ENCODE results near the gene DNAJA3.

DNAJA3 gene

DNA sequence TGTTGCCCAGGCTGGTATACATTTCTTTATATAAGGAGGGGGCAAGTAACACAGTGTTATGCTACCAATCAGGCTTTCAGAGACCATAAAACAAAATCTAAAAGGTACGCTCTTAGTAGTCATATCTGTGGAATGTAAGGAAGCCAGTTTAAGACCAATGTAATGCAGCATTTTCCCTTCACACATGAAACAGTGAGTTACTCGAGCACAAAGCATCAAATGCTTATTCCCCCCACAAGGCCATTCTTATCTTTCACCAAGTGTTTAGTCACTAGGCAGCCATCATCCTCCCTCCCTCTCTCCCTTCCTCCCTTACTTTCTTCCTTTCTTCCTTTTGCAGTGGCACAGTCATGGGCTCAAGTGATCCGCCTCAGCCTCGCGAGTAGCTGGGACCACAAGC, 63.4 kb downstream of the DNAJA3 start:
- Histone ChIP-seq H3K27me3 (ENCODE audit: low read length) (no peaks in the 10 kb centered on the region), H3K4me2 (ENCODE audit: low read depth, low read length, poor library complexity, severe bottlenecking) (no peak overlapping the region), H4K20me1 (ENCODE audit: low read depth, low read length) (peaks cover 5% of the 10 kb centered on the region; the same call in 1 of the 2 replicates), H3K4me3 (ENCODE audit: insufficient read depth, low read length, poor library complexity, severe bottlenecking) (no peak overlapping the region), H2AFZ (ENCODE audit: low read depth, low read length, severe bottlenecking) (no peak overlapping the region), H3K79me2 (ENCODE audit: insufficient read depth, low read length) (peaks cover 39% of the 10 kb centered on the region), H3K9me3 (ENCODE audit: insufficient read depth, low read length) (no peaks in the 10 kb centered on the region), H3K27ac (ENCODE audit: low read depth, low read length) (no peak overlapping the region), H3K9me2 (replicated peaks; ENCODE audit: insufficient read depth, low read length) (no peaks in the 10 kb centered on the region), H3K36me3 (ENCODE audit: low read length) (no peaks in the 10 kb centered on the region), H3K9ac (ENCODE audit: low read length) (no peak overlapping the region), H3F3A (ENCODE audit: insufficient read depth) (no peaks in the 10 kb centered on the region)
- TF ChIP-seq, protein P1, sequence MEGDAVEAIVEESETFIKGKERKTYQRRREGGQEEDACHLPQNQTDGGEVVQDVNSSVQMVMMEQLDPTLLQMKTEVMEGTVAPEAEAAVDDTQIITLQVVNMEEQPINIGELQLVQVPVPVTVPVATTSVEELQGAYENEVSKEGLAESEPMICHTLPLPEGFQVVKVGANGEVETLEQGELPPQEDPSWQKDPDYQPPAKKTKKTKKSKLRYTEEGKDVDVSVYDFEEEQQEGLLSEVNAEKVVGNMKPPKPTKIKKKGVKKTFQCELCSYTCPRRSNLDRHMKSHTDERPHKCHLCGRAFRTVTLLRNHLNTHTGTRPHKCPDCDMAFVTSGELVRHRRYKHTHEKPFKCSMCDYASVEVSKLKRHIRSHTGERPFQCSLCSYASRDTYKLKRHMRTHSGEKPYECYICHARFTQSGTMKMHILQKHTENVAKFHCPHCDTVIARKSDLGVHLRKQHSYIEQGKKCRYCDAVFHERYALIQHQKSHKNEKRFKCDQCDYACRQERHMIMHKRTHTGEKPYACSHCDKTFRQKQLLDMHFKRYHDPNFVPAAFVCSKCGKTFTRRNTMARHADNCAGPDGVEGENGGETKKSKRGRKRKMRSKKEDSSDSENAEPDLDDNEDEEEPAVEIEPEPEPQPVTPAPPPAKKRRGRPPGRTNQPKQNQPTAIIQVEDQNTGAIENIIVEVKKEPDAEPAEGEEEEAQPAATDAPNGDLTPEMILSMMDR (IDR thresholded peaks at IDR 0.05; ENCODE audit: insufficient read depth, low read length, poor library complexity, severe bottlenecking) = no peak
- TF ChIP-seq EZH2phosphoT487 (conservative IDR thresholded peaks at IDR 0.05; ENCODE audit: low read length) = no peak

- Histone ChIP-seq H3K36me3 (ENCODE audit: low read length) (no peaks in the 10 kb centered on the region), H3K79me2 (ENCODE audit: insufficient read depth, low read length) (peaks cover 49% of the 10 kb centered on the region), H4K20me1 (ENCODE audit: low read depth, low read length) (peaks cover 8% of the 10 kb centered on the region; the same call in 1 of the 2 replicates), H3K27ac (ENCODE audit: low read depth, low read length) (no peak overlapping the region), H3K27me3 (ENCODE audit: low read length) (no peaks in the 10 kb centered on the region), H3K4me2 (ENCODE audit: low read depth, low read length, poor library complexity, severe bottlenecking) (no peak overlapping the region), H2AFZ (ENCODE audit: low read depth, low read length, severe bottlenecking) (no peak overlapping the region), H3K9me2 (replicated peaks; ENCODE audit: insufficient read depth, low read length) (no peaks in the 10 kb centered on the region), H3K9me3 (ENCODE audit: insufficient read depth, low read length) (no peaks in the 10 kb centered on the region), H3K9ac (ENCODE audit: low read length) (no peak overlapping the region), H3F3A (ENCODE audit: insufficient read depth) (no peaks in the 10 kb centered on the region), H3K4me3 (ENCODE audit: insufficient read depth, low read length, poor library complexity, severe bottlenecking) (no peak overlapping the region)
- TF ChIP-seq, protein P1 (IDR thresholded peaks at IDR 0.05; ENCODE audit: insufficient read depth, low read length, poor library complexity, severe bottlenecking) = no peak
- no peak for TF ChIP-seq EZH2phosphoT487 (conservative IDR thresholded peaks at IDR 0.05; ENCODE audit: low read length)
These were observed 66.2 kb downstream of the DNAJA3 start for GRCh38 chr16:4491898-4492297.

- Histone ChIP-seq H3K9me3 (ENCODE audit: insufficient read depth, low read length) (no peaks in the 10 kb centered on the region), H3F3A (ENCODE audit: insufficient read depth) (no peaks in the 10 kb centered on the region; the same call in 1 of the 2 replicates), H4K20me1 (ENCODE audit: low read depth, low read length) (peaks cover 13% of the 10 kb centered on the region; the same call in 1 of the 2 replicates), H3K27me3 (ENCODE audit: low read length) (no peaks in the 10 kb centered on the region), H3K27ac (ENCODE audit: low read depth, low read length) (no peak overlapping the region), H3K4me2 (ENCODE audit: low read depth, low read length, poor library complexity, severe bottlenecking) (no peak overlapping the region), H3K79me2 (ENCODE audit: insufficient read depth, low read length) (peaks cover 65% of the 10 kb centered on the region), H3K36me3 (ENCODE audit: low read length) (0 out of 2 replicates have a peak, but pooled peaks cover 2% of the 10 kb centered on the region), H3K9me2 (replicated peaks; ENCODE audit: insufficient read depth, low read length) (no peaks in the 10 kb centered on the region), H3K9ac (ENCODE audit: low read length) (no peak overlapping the region), H2AFZ (ENCODE audit: low read depth, low read length, severe bottlenecking) (no peak overlapping the region), H3K4me3 (ENCODE audit: insufficient read depth, low read length, poor library complexity, severe bottlenecking) (no peak overlapping the region)
- TF ChIP-seq EZH2phosphoT487 (conservative IDR thresholded peaks at IDR 0.05; ENCODE audit: low read length) = no peak
- TF ChIP-seq, protein P1 (IDR thresholded peaks at IDR 0.05; ENCODE audit: insufficient read depth, low read length, poor library complexity, severe bottlenecking) = no peak
These were observed 69.2 kb downstream of the DNAJA3 start for GRCh38 chr16:4494746-4495490.
